Gastroesophageal sphincter (tissue), 3 donors: ENCODE results near the gene ZNF585A.
"Not testable (repeated sequence)": the region's sequence is repeated elsewhere in the genome, so short reads cannot be mapped to it uniquely, and the experiment has no call there.

Experiments
- POLR2AphosphoS5 ChIP-seq: sonication (generic); formaldehyde crosslinking; IDR thresholded peaks from one replicate; pipeline ENCODE4 v1.6.1; 2017; ENCODE audit warnings: antibody characterized with exemption
- TF ChIP-seq, protein P1 (sequence below), 4 experiments: fragments of 200-600 bp in 2 of 4; fragments of 450-650 bp in 2 of 4; sonication (generic) in 1 of 4; IDR thresholded peaks; one replicate each; pipeline ENCODE4 v1.5.1; 2017 to 2019; ENCODE audit warnings: antibody characterized with exemption in 4 of 4, mild to moderate bottlenecking in 2 of 4, moderate library complexity in 2 of 4

DNA sequence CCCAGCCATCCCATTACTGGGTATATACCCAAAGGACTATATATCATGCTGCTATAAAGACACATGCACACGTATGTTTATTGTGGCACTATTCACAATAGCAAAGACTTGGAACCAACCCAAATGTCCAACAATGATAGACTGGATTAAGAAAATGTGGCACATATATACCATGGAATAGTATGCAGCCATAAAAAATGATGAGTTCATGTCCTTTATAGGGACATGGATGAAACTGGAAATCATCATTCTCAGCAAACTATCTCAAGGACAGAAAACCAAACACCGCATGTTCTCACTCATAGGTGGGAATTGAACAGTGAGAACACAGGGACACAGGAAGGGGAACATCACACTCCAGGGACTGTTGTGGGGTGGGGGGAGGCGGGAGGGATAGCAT, 50.4 kb downstream of the ZNF585A start:
- TF ChIP-seq, protein P1, sequence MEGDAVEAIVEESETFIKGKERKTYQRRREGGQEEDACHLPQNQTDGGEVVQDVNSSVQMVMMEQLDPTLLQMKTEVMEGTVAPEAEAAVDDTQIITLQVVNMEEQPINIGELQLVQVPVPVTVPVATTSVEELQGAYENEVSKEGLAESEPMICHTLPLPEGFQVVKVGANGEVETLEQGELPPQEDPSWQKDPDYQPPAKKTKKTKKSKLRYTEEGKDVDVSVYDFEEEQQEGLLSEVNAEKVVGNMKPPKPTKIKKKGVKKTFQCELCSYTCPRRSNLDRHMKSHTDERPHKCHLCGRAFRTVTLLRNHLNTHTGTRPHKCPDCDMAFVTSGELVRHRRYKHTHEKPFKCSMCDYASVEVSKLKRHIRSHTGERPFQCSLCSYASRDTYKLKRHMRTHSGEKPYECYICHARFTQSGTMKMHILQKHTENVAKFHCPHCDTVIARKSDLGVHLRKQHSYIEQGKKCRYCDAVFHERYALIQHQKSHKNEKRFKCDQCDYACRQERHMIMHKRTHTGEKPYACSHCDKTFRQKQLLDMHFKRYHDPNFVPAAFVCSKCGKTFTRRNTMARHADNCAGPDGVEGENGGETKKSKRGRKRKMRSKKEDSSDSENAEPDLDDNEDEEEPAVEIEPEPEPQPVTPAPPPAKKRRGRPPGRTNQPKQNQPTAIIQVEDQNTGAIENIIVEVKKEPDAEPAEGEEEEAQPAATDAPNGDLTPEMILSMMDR (IDR thresholded peaks at IDR 0.05) = not testable (repeated sequence)
- not testable (repeated sequence) for TF ChIP-seq POLR2AphosphoS5
